ENCODE data around the gene TOR1A.

Gene TOR1A

GRCh38 chr9:129822898-129823541, 916 bp downstream of the TOR1A start:
- Histone ChIP-seq H3K27me3 (ENCODE audit: insufficient read depth, low read depth) (no peaks in the 10 kb centered on the region), H3K36me3 (ENCODE audit: insufficient read depth) (0 out of 2 replicates have a peak, but pooled peaks cover 3% of the 10 kb centered on the region), H3K79me2 (ENCODE audit: insufficient read depth, low read depth) (peaks cover 10% of the 10 kb centered on the region), H2AFZ (ENCODE audit: low read depth) (no peak overlapping the region), H4K20me1 (ENCODE audit: insufficient read depth) (no peaks in the 10 kb centered on the region), H3K4me2 (peak overlapping the region; percentile 57; the same call in 1 of the 2 replicates), H3K27ac (no peak overlapping the region), H3K4me1 (ENCODE audit: low read depth, poor library complexity, severe bottlenecking) (peaks cover 3% of the 10 kb centered on the region), H3K4me3 (IDR thresholded peaks at IDR 0.05; ENCODE audit: insufficient read depth, low read depth, low read length) (no peak overlapping the region), H3K9ac (no peak overlapping the region)
- no peak for TF ChIP-seq CTCF (conservative IDR thresholded peaks at IDR 0.05; ENCODE audit: low read depth, low read length)

DNA sequence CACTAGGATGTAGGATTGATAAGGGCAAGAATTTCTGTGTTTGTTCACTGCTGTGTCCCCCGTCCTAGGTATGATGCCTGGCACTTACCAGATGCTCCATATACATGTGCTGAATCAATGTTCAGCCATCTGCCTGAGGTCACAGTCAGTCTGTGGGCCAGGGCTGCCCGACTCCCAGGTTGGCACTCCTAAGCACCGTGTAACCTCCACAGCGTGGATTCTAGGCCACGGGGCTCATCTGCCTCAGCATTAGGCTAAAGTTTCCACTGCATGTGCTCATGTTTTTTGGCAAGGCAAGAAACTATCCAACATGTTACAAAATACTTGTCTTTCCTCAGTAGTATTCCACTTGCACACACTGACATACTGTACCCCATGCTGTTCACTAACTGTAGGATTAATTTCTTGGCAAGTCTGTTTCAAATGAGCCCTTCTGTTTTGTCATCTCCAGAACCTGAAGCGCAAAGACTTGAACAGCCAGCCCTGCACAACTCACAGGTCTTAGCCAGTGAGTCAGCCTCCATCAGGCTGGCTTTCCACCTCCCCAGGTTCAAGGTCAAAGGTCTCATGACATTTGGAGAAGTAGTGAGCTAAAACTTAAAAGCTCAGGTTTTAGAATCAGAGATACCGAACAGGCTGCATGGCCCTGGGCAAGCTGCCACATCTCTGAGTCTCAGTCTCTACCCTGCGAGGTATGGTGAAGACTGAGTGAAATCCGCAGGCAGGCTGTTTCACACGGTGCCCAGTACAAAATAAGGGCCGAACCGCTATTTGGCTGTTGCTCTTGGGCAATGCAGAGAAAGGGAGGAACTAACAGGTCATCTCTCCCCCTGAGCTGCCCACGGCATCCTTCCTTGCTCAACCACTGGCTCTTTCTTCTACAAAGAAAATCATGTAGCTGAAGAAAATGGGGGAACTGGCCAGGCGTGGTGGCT, 7.2 kb downstream of the TOR1A start:
- H3K27ac ChIP-seq = no peak overlapping the region
- H3K4me1 ChIP-seq (ENCODE audit: low read depth, poor library complexity, severe bottlenecking) = no peaks in the 10 kb centered on the region
- TF ChIP-seq CTCF (conservative IDR thresholded peaks at IDR 0.05; ENCODE audit: low read depth, low read length) = no peak
- H3K4me3 ChIP-seq (IDR thresholded peaks at IDR 0.05; ENCODE audit: insufficient read depth, low read depth, low read length) = no peak overlapping the region
- no peaks in the 10 kb centered on the region for H3K27me3 ChIP-seq (ENCODE audit: insufficient read depth, low read depth)
- 0 out of 2 replicates have a peak, but pooled peaks cover 7% of the 10 kb centered on the region for H3K36me3 ChIP-seq (ENCODE audit: insufficient read depth)
- no peak overlapping the region for H3K9ac ChIP-seq
- no peak overlapping the region for H3K4me2 ChIP-seq
- H2AFZ ChIP-seq (ENCODE audit: low read depth) = no peak overlapping the region
- no peaks in the 10 kb centered on the region for H3K79me2 ChIP-seq (ENCODE audit: insufficient read depth, low read depth)
- no peaks in the 10 kb centered on the region for H4K20me1 ChIP-seq (ENCODE audit: insufficient read depth)

DNA sequence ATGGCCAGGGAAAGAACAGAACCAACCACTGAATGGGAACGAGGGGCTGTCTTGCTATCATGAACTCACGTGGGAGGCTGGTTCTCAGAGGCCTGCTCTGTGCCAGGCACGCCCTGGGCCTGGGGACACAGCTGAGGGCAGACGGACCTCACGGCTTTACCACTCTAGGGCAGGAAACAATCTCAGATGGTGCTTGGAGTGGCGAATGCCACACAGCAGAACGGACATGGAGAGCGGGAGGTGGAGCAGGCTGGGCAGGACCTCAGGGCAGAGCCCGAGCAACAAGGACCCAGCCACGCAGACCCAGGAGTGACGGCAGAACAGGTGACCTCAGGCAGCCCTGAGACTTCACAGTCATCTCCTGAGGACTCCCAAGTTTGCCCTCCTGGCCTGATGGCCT, 8.7 kb downstream of the TOR1A start:
- Histone ChIP-seq H4K20me1 (ENCODE audit: insufficient read depth) (no peaks in the 10 kb centered on the region), H3K36me3 (ENCODE audit: insufficient read depth) (0 out of 2 replicates have a peak, but pooled peaks cover 4% of the 10 kb centered on the region), H3K9ac (no peak overlapping the region), H2AFZ (ENCODE audit: low read depth) (no peak overlapping the region), H3K4me1 (ENCODE audit: low read depth, poor library complexity, severe bottlenecking) (no peaks in the 10 kb centered on the region), H3K27me3 (ENCODE audit: insufficient read depth, low read depth) (no peaks in the 10 kb centered on the region), H3K79me2 (ENCODE audit: insufficient read depth, low read depth) (no peaks in the 10 kb centered on the region), H3K4me2 (no peak overlapping the region), H3K4me3 (IDR thresholded peaks at IDR 0.05; ENCODE audit: insufficient read depth, low read depth, low read length) (no peak overlapping the region), H3K27ac (no peak overlapping the region)
- no peak for TF ChIP-seq CTCF (conservative IDR thresholded peaks at IDR 0.05; ENCODE audit: low read depth, low read length)

DNA sequence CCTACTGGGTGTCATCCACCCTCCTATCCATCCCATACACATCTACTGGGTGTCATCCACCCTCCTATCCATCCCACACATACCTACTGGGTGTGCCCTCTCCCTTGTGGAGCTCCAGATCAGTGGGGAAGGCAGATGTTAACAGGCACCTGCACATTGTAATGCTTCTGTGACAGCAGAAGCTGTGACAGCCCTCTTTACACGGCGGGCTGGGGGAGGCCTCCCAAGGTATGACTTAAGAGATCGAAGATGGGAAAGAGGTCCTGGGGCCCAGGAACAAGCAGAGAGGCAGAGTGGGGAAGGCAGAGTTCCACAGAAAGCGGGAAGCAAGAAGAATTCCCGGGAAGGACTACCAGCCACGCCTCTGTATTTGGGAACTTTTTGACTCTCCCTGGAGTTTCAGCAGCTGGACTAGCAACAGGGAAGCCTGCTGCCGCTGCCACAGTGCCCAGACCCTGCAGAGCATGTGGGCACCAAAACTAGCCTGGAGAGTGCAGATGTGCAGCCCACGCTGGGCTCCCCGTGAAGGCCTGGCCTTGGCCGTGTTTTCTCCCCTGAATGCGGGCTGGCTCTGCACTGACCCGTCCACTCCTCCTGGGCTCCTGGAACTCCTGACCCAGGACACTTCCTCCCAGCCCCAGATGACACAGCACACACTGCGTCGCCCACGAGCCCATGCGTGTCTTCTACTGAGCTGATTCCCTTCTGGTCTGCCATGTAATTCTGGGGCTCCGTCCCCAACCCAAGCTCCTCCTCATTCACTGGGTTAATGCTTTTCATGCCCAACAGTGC, 9.3 kb downstream of the TOR1A start:
- no peak overlapping the region for H3K4me3 ChIP-seq (IDR thresholded peaks at IDR 0.05; ENCODE audit: insufficient read depth, low read depth, low read length)
- no peak overlapping the region for H2AFZ ChIP-seq (ENCODE audit: low read depth)
- TF ChIP-seq CTCF (conservative IDR thresholded peaks at IDR 0.05; ENCODE audit: low read depth, low read length) = no peak
- no peaks in the 10 kb centered on the region for H3K27me3 ChIP-seq (ENCODE audit: insufficient read depth, low read depth)
- H3K4me2 ChIP-seq = no peak overlapping the region
- H3K9ac ChIP-seq = no peak overlapping the region
- no peaks in the 10 kb centered on the region for H3K4me1 ChIP-seq (ENCODE audit: low read depth, poor library complexity, severe bottlenecking)
- H3K79me2 ChIP-seq (ENCODE audit: insufficient read depth, low read depth) = no peaks in the 10 kb centered on the region
- no peak overlapping the region for H3K27ac ChIP-seq
- H4K20me1 ChIP-seq (ENCODE audit: insufficient read depth) = no peaks in the 10 kb centered on the region
- H3K36me3 ChIP-seq (ENCODE audit: insufficient read depth) = 0 out of 2 replicates have a peak, but pooled peaks cover 4% of the 10 kb centered on the region
